Osteoblast (primary cell): ENCODE data around the gene RAB12. TPM values are rescaled to one million over a fixed set of nuclear protein-coding genes. Genes with fewer than 3 reads are reported as not detected.

ENCODE experiments used
- DNase-seq: peaks from one replicate; pipeline ENCODE4 v3.0.0; 2011; ENCODE audit warnings: low spot score, mixed read lengths; ENCODE audit not compliant: insufficient read length; ENCODE audit errors: missing footprints
- H2AFZ ChIP-seq: 2 replicates; pipeline ENCODE4 v1.6.0; 2011; ENCODE audit warnings: mild to moderate bottlenecking, low read length
- H3K27ac ChIP-seq: 2 replicates; pipeline ENCODE4 v1.5.1; 2011; ENCODE audit warnings: mild to moderate bottlenecking, low read depth, low read length, moderate library complexity
- H3K27me3 ChIP-seq: 2 replicates; pipeline ENCODE4 v1.6.0; 2012; ENCODE audit warnings: mild to moderate bottlenecking, control low read depth, inconsistent platforms, low read length, moderate library complexity; ENCODE audit not compliant: insufficient read depth
- H3K36me3 ChIP-seq: 2 replicates; pipeline ENCODE4 v1.5.1; 2011; ENCODE audit warnings: mild to moderate bottlenecking, low read length, control low read depth, moderate library complexity; ENCODE audit not compliant: insufficient read depth
- H3K4me1 ChIP-seq: 2 replicates; pipeline ENCODE4 v1.5.1; 2011; ENCODE audit warnings: mild to moderate bottlenecking, low read length, control low read depth, moderate library complexity; ENCODE audit not compliant: insufficient read depth
- H3K4me2 ChIP-seq: 2 replicates; pipeline ENCODE4 v1.6.0; 2011; ENCODE audit warnings: mild to moderate bottlenecking, low read length; ENCODE audit not compliant: insufficient read depth
- H3K4me3 ChIP-seq: fragments of 200-600 bp; sonication (generic); 3 replicates; pipeline ENCODE4 v1.5.1; 2012; ENCODE audit warnings: mild to moderate bottlenecking, low read length, inconsistent platforms; ENCODE audit not compliant: insufficient read depth
- H3K79me2 ChIP-seq: 2 replicates; pipeline ENCODE4 v1.6.0; 2012; ENCODE audit warnings: mild to moderate bottlenecking, low read length, control low read depth, inconsistent platforms; ENCODE audit not compliant: insufficient read depth
- H3K9me3 ChIP-seq: 2 replicates; pipeline ENCODE4 v1.5.1; 2011; ENCODE audit warnings: low read depth, low read length, control low read depth
- H4K20me1 ChIP-seq: 2 replicates; pipeline ENCODE4 v1.6.0; 2012; ENCODE audit warnings: mild to moderate bottlenecking, low read length, control low read depth; ENCODE audit not compliant: insufficient read depth
- CTCF ChIP-seq: IDR thresholded peaks from 2 replicates; pipeline ENCODE4 v1.5.1; 2011; ENCODE audit warnings: mild to moderate bottlenecking, low read depth, low read length, moderate library complexity; ENCODE audit errors: extremely low read depth
- total RNA-seq: library from RNA; depleted of rRNA; stranded (reverse); fragments of >200 nt; gene quantifications from 2 replicates; pipeline ENCODE4 v1.2.3, GENCODE V29; 2012

The RAB12 gene
- 49.2 and 51.6 TPM in 2 replicates for total RNA-seq

- peak; percentile 34 for TF ChIP-seq CTCF
- H3K27ac ChIP-seq: peak within 1 kb of the TSS; percentile 72
- H3K4me3 ChIP-seq: peak within 1 kb of the TSS; percentile 89
- peaks cover 6% of the 10 kb centered on the region for H3K36me3 ChIP-seq
- peaks cover 20% of the 10 kb centered on the region for H3K4me1 ChIP-seq
- DNase-seq: peak; percentile 99
- H3K27me3 ChIP-seq: no peaks in the 10 kb centered on the region
- peak within 1 kb of the TSS; percentile 97 for H3K4me2 ChIP-seq
- H4K20me1 ChIP-seq: peaks cover 29% of the 10 kb centered on the region
- H2AFZ ChIP-seq: peak within 1 kb of the TSS; percentile 97
- peaks cover 45% of the 10 kb centered on the region for H3K79me2 ChIP-seq
- H3K9me3 ChIP-seq: no peaks in the 10 kb centered on the region
These were observed at the start of gene RAB12 for GRCh38 chr18:8608795-8609658. Gene RAB12, plus strand, starts transcription at chr18:8609437. Its CDS starts 3 bp downstream, at chr18:8609440.

GRCh38 chr18:8559612-8560186 lies 49.5 kb upstream of the RAB12 start:
- no peaks in the 10 kb centered on the region for H3K27me3 ChIP-seq
- TF ChIP-seq CTCF: no peak
- H3K27ac ChIP-seq: no peak overlapping the region
- H3K4me2 ChIP-seq: no peak overlapping the region
- no peaks in the 10 kb centered on the region for H3K36me3 ChIP-seq
- no peaks in the 10 kb centered on the region for H4K20me1 ChIP-seq
- no peaks in the 10 kb centered on the region for H3K79me2 ChIP-seq
- no peaks in the 10 kb centered on the region for H3K4me1 ChIP-seq
- H3K4me3 ChIP-seq: no peak overlapping the region
- DNase-seq: no peak
- no peaks in the 10 kb centered on the region for H3K9me3 ChIP-seq
- H2AFZ ChIP-seq: no peak overlapping the region

GRCh38 chr18:8561123-8561910 lies 47.9 kb upstream of the RAB12 start:
- H3K9me3 ChIP-seq: no peaks in the 10 kb centered on the region
- H3K4me2 ChIP-seq: no peak overlapping the region
- no peaks in the 10 kb centered on the region for H3K4me1 ChIP-seq
- no peak overlapping the region for H3K4me3 ChIP-seq
- no peak overlapping the region for H3K27ac ChIP-seq
- H3K27me3 ChIP-seq: no peaks in the 10 kb centered on the region
- no peak for TF ChIP-seq CTCF
- no peaks in the 10 kb centered on the region for H3K79me2 ChIP-seq
- H4K20me1 ChIP-seq: no peaks in the 10 kb centered on the region
- no peak overlapping the region for H2AFZ ChIP-seq
- no peak for DNase-seq
- H3K36me3 ChIP-seq: no peaks in the 10 kb centered on the region

- Histone ChIP-seq H3K79me2 (no peaks in the 10 kb centered on the region), H3K27me3 (no peaks in the 10 kb centered on the region), H3K4me2 (no peak overlapping the region), H2AFZ (no peak overlapping the region), H3K27ac (no peak overlapping the region), H4K20me1 (no peaks in the 10 kb centered on the region), H3K4me3 (no peak overlapping the region), H3K4me1 (no peaks in the 10 kb centered on the region), H3K36me3 (no peaks in the 10 kb centered on the region), H3K9me3 (no peaks in the 10 kb centered on the region)
- no peak for DNase-seq
- no peak for TF ChIP-seq CTCF
These were observed 47.2 kb upstream of the RAB12 start for GRCh38 chr18:8562070-8562469.
